Stomach (tissue), 9 donors: Measurements from ENCODE around the gene ZNF408. TPM values are rescaled to one million over a fixed set of nuclear protein-coding genes. Genes with fewer than 3 reads are reported as not detected.

Experiments used
- DNase-seq, 2 donors: peaks; one replicate each; pipeline versions ENCODE4 v3.0.0 to v3.0.0-alpha.2; 2013 to 2019
- H3K27ac ChIP-seq, 5 donors: fragments of 200-600 bp in 4 of 5; sonication (generic) in 4 of 5; one replicate each; pipeline ENCODE4 v1.5.1; 2013 to 2019; ENCODE audit warnings: mild to moderate bottlenecking in 1 of 5, moderate library complexity in 1 of 5
- H3K27me3 ChIP-seq, 3 donors: fragments of 200-600 bp; sonication (generic); one replicate each; pipeline ENCODE4 v1.5.1; 2017 to 2019; ENCODE audit warnings: mixed run types in 1 of 3
- H3K36me3 ChIP-seq, 4 donors: fragments of 200-600 bp; sonication (generic); 1 replicate in 3 of 4; 2 replicates in 1 of 4; pipeline ENCODE4 v1.5.1; 2016 to 2019
- H3K4me1 ChIP-seq, 4 donors: fragments of 200-600 bp; sonication (generic); one replicate each; pipeline ENCODE4 v1.5.1; 2016 to 2019
- H3K4me3 ChIP-seq, 4 donors: fragments of 200-600 bp; sonication (generic) in 3 of 4; one replicate each; pipeline ENCODE4 v1.5.1; 2016 to 2019; ENCODE audit warnings: mild to moderate bottlenecking in 1 of 4
- H3K9me3 ChIP-seq, 4 donors: fragments of 200-600 bp; sonication (generic); one replicate each; pipeline ENCODE4 v1.5.1; 2016 to 2019
- CTCF ChIP-seq, 7 experiments: fragments of 450-650 bp in 4 of 7; fragments of 200-600 bp in 3 of 7; sonication (generic) in 3 of 7; IDR thresholded peaks; one replicate each; pipeline ENCODE4 v1.5.1; 2016 to 2019; ENCODE audit warnings: antibody characterized with exemption in 7 of 7, control low read depth in 2 of 7, mild to moderate bottlenecking in 1 of 7
- EP300 ChIP-seq: sonication (generic); formaldehyde crosslinking; IDR thresholded peaks from one replicate; pipeline ENCODE4 v1.6.1; 2017; ENCODE audit warnings: antibody characterized with exemption
- POLR2A ChIP-seq, 4 donors: fragments of 450-650 bp; IDR thresholded peaks; one replicate each; pipeline ENCODE4 v1.6.1; 2016; ENCODE audit warnings: antibody characterized with exemption in 4 of 4, control low read depth in 2 of 4, mild to moderate bottlenecking in 1 of 4, moderate library complexity in 1 of 4
- POLR2AphosphoS5 ChIP-seq, 3 donors: sonication (generic); formaldehyde crosslinking; IDR thresholded peaks; one replicate each; pipeline ENCODE4 v1.6.1; 2016; ENCODE audit warnings: antibody characterized with exemption in 3 of 3
- WGBS, 5 donors: extraction: QIAGEN DNeasy Blood & Tissue Kit in 3 of 5; methylation state at CpG; one replicate each; pipeline versions ENCODE4 v1.1.5 to v1.1.7; 2013 to 2018; 5-methylcytosine and 5-hydroxymethylcytosine counted together
- intact Hi-C: fragments of 100-400 bp; cut with DNase I; formaldehyde crosslinking; loops from one replicate; pipeline ENCODE4 v1.15.1; 2023; ENCODE audit warnings: low total_unique reads
- polyA plus RNA-seq, 3 donors: library from polyadenylated mRNA; stranded (reverse); fragments of 200-250 nt; gene quantifications; one replicate each; pipeline ENCODE4 v1.2.3, GENCODE V29; 2013
- total RNA-seq, 5 donors: library from RNA; depleted of rRNA; stranded (reverse); fragments of >200 nt; gene quantifications; one replicate each; pipeline versions ENCODE4 v1.1.0 to v1.2.3, GENCODE V29; 2014 to 2016
- donor health status: healthy with polysubstance abuse.
- donor health status: Bipolar disorder and iron deficiency.
- donor health status: healthy.

The ZNF408 gene
- total and polyA plus RNA-seq, 8 donors: 5.5 to 14.6 (median 7.4) TPM

DNA sequence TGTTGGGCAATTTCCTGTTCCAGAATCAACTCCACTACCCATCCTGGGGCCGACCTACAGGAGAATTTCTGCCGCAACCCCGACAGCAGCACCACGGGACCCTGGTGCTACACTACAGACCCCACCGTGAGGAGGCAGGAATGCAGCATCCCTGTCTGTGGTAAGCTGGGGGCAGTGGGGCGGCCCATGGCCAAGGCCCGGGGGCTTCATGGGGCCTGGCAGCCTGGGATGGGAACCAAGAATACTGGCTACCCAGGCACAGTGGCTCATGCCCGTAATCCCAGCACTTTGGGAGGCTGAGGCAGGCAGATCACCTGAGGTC, 22.5 kb downstream of the ZNF408 start:
- Histone ChIP-seq H3K27ac (no peak overlapping the region), H3K4me1 (peaks cover 8 to 15% (median 10%) of the 10 kb centered on the region in 4 donors), H3K4me3 (no peak overlapping the region), H3K36me3 (no peaks in the 10 kb centered on the region), H3K9me3 (no peaks in the 10 kb centered on the region), H3K27me3 (no peaks in the 10 kb centered on the region)
- intact Hi-C loops: no loop called here
- DNase-seq: no peak
- 85 to 95% (median 88%) methylated on average over 3 to 8 of the region's 8 CpGs for WGBS, 5 donors
- TF ChIP-seq POLR2AphosphoS5 (IDR thresholded peaks at IDR 0.05) (no peak), CTCF (IDR thresholded peaks at IDR 0.05) (no peak), POLR2A (IDR thresholded peaks at IDR 0.05) (no peak), EP300 (no peak)

GRCh38 chr11:46724088-46724487, 23.3 kb downstream of the ZNF408 start:
- DNase-seq: peak in 1 of 2 donors; percentile 26
- WGBS, 5 donors: 46 to 70% (median 49%) methylated on average over 8 of the region's 8 CpGs
- H3K36me3 ChIP-seq: no peaks in the 10 kb centered on the region
- no peak overlapping the region for H3K4me3 ChIP-seq
- no peaks in the 10 kb centered on the region for H3K27me3 ChIP-seq
- H3K4me1 ChIP-seq: peaks cover under 1 to 8% (median 3%) of the 10 kb centered on the region in 4 donors
- H3K9me3 ChIP-seq: no peaks in the 10 kb centered on the region
- intact Hi-C loops: no loop called here
- H3K27ac ChIP-seq: no peak overlapping the region
- no peak for TF ChIP-seq CTCF (IDR thresholded peaks at IDR 0.05)
- TF ChIP-seq POLR2A (IDR thresholded peaks at IDR 0.05): no peak
- no peak for TF ChIP-seq EP300
- TF ChIP-seq POLR2AphosphoS5 (IDR thresholded peaks at IDR 0.05): no peak

GRCh38 chr11:46725338-46726205, 24.7 kb downstream of the ZNF408 start:
- Histone ChIP-seq H3K36me3 (no peaks in the 10 kb centered on the region), H3K27me3 (no peaks in the 10 kb centered on the region), H3K4me3 (no peak overlapping the region), H3K27ac (no peak overlapping the region), H3K4me1 (no peaks in the 10 kb centered on the region), H3K9me3 (no peaks in the 10 kb centered on the region)
- TF ChIP-seq CTCF (IDR thresholded peaks at IDR 0.05) (no peak), POLR2AphosphoS5 (IDR thresholded peaks at IDR 0.05) (no peak), POLR2A (IDR thresholded peaks at IDR 0.05) (no peak), EP300 (no peak)
- WGBS, 5 donors: 85 to 91% (median 89%) methylated on average over 16 to 19 of the region's 19 CpGs
- intact Hi-C loops: no loop called here
- DNase-seq: no peak

GRCh38 chr11:46726206-46726862, 25.5 kb downstream of the ZNF408 start:
- no peak overlapping the region for H3K27ac ChIP-seq
- TF ChIP-seq POLR2AphosphoS5 (IDR thresholded peaks at IDR 0.05): no peak
- no peak for TF ChIP-seq POLR2A (IDR thresholded peaks at IDR 0.05)
- TF ChIP-seq EP300: no peak
- no peak for TF ChIP-seq CTCF (IDR thresholded peaks at IDR 0.05)

More at GRCh38 chr11:46726206-46726862, 25.5 kb downstream of the ZNF408 start:
- no peaks in the 10 kb centered on the region for H3K4me1 ChIP-seq
- H3K9me3 ChIP-seq: no peaks in the 10 kb centered on the region
- whole genome bisulfite sequencing, 5 donors: 91 to 97% (median 93%) methylated on average over 22 to 26 of the region's 26 CpGs
- no peak overlapping the region for H3K4me3 ChIP-seq
- H3K36me3 ChIP-seq: no peaks in the 10 kb centered on the region
- no peaks in the 10 kb centered on the region for H3K27me3 ChIP-seq
- no peak for DNase-seq
- intact Hi-C loops: no loop called here
